H9 (cell line): ENCODE measurements around the gene FUT4. TPM values are rescaled to one million over a fixed set of nuclear protein-coding genes. Genes with fewer than 3 reads are reported as not detected.

ENCODE experiments used
- DNase-seq: peaks from one replicate; pipeline ENCODE4 v3.0.0-alpha.2; 2017
- H2AFZ ChIP-seq: one replicate; pipeline ENCODE4 v1.6.1; 2013; ENCODE audit warnings: mild to moderate bottlenecking, low read length, control low read depth, moderate library complexity
- H2AK5ac ChIP-seq: 2 replicates; pipeline ENCODE4 v1.6.1; 2013; ENCODE audit warnings: low read length, control low read depth, mixed read lengths; ENCODE audit not compliant: insufficient read length
- H2BK120ac ChIP-seq: one replicate; pipeline ENCODE4 v1.6.1; 2013; ENCODE audit warnings: low read depth, mild to moderate bottlenecking, low read length, control low read depth, inconsistent platforms; ENCODE audit not compliant: poor library complexity, severe bottlenecking
- H2BK12ac ChIP-seq: 2 replicates; pipeline ENCODE4 v1.6.1; 2013; ENCODE audit warnings: low read length, control low read depth, mixed read lengths, low read depth; ENCODE audit not compliant: insufficient read length
- H2BK15ac ChIP-seq: 2 replicates; pipeline ENCODE4 v1.6.1; 2013; ENCODE audit warnings: low read depth, low read length, control low read depth
- H2BK20ac ChIP-seq: one replicate; pipeline ENCODE4 v1.6.1; 2013; ENCODE audit warnings: low read depth, mild to moderate bottlenecking, low read length, control low read depth, inconsistent platforms; ENCODE audit not compliant: poor library complexity, severe bottlenecking
- H2BK5ac ChIP-seq: 2 replicates; pipeline ENCODE4 v1.6.1; 2013; ENCODE audit warnings: low read length, control low read depth, mixed read lengths; ENCODE audit not compliant: insufficient read length
- H3K14ac ChIP-seq: 2 replicates; pipeline ENCODE4 v1.6.1; 2013; ENCODE audit warnings: low read length, control low read depth; ENCODE audit not compliant: insufficient read depth
- H3K18ac ChIP-seq: 2 replicates; pipeline ENCODE4 v1.6.1; 2013; ENCODE audit warnings: low read depth, mild to moderate bottlenecking, mixed read lengths, low read length, control low read depth; ENCODE audit not compliant: insufficient read length
- H3K23ac ChIP-seq: 2 replicates; pipeline ENCODE4 v1.6.1; 2013; ENCODE audit warnings: low read length, control low read depth, mixed read lengths, low read depth; ENCODE audit not compliant: insufficient read length
- H3K23me2 ChIP-seq: 2 replicates; pipeline ENCODE4 v1.6.1; 2013; ENCODE audit warnings: low read depth, mild to moderate bottlenecking, mixed read lengths, low read length, control low read depth; ENCODE audit not compliant: insufficient read length, poor library complexity, severe bottlenecking
- H3K27ac ChIP-seq: 2 replicates; pipeline ENCODE4 v1.5.1; 2013; ENCODE audit warnings: low read length, control low read depth, mixed read lengths, low read depth; ENCODE audit not compliant: insufficient read length
- H3K27me3 ChIP-seq: 2 replicates; pipeline ENCODE4 v1.6.1; 2013; ENCODE audit warnings: low read length, control low read depth, inconsistent platforms; ENCODE audit not compliant: insufficient read depth
- H3K4ac ChIP-seq: 2 replicates; pipeline ENCODE4 v1.6.1; 2013; ENCODE audit warnings: low read depth, mild to moderate bottlenecking, control low read depth, inconsistent platforms, low read length, moderate library complexity
- H3K4me1 ChIP-seq: 2 replicates; pipeline ENCODE4 v1.6.1; 2013; ENCODE audit warnings: low read length, control low read depth, inconsistent platforms; ENCODE audit not compliant: insufficient read depth
- H3K4me2 ChIP-seq: 2 replicates; pipeline ENCODE4 v1.6.1; 2013; ENCODE audit warnings: low read length, control low read depth, mixed read lengths; ENCODE audit not compliant: insufficient read length, insufficient read depth
- H3K56ac ChIP-seq: 2 replicates; pipeline ENCODE4 v1.6.1; 2013; ENCODE audit warnings: low read depth, mild to moderate bottlenecking, mixed read lengths, low read length, control low read depth; ENCODE audit not compliant: insufficient read length
- H3K79me1 ChIP-seq: 2 replicates; pipeline ENCODE4 v1.6.1; 2013; ENCODE audit warnings: low read depth, mild to moderate bottlenecking, moderate library complexity, low read length, control low read depth, inconsistent platforms; ENCODE audit not compliant: insufficient read depth, poor library complexity, severe bottlenecking
- H3K79me2 ChIP-seq: 2 replicates; pipeline ENCODE4 v1.6.1; 2013; ENCODE audit warnings: low read length, control low read depth, inconsistent platforms; ENCODE audit not compliant: insufficient read depth
- H3K9ac ChIP-seq: 2 replicates; pipeline ENCODE4 v1.6.1; 2013; ENCODE audit warnings: low read length, control low read depth, mixed read lengths; ENCODE audit not compliant: insufficient read length; ENCODE audit errors: extremely low read depth
- H3K9me3 ChIP-seq: one replicate; pipeline ENCODE4 v1.6.1; 2013; ENCODE audit warnings: low read depth, low read length, inconsistent platforms; ENCODE audit not compliant: control insufficient read depth
- H3T11ph ChIP-seq: one replicate; pipeline ENCODE4 v1.6.1; 2013; ENCODE audit warnings: mild to moderate bottlenecking, low read length, control low read depth, inconsistent platforms
- H4K20me1 ChIP-seq: one replicate; pipeline ENCODE4 v1.6.1; 2013; ENCODE audit not compliant: control insufficient read depth, insufficient read length, insufficient read depth
- H4K5ac ChIP-seq: 2 replicates; pipeline ENCODE4 v1.6.1; 2013; ENCODE audit warnings: low read depth, mild to moderate bottlenecking, mixed read lengths, low read length, control low read depth; ENCODE audit not compliant: insufficient read length
- H4K8ac ChIP-seq: replicated peaks from 2 replicates; pipeline ENCODE4 v1.6.1; 2013; ENCODE audit warnings: low read length, control low read depth, mixed read lengths, low read depth; ENCODE audit not compliant: insufficient read length
- H4K91ac ChIP-seq: 2 replicates; pipeline ENCODE4 v1.6.1; 2013; ENCODE audit warnings: low read depth, mild to moderate bottlenecking, moderate library complexity, mixed read lengths, low read length, control low read depth; ENCODE audit not compliant: insufficient read length
- H3K27ac Mint-ChIP-seq, 3 experiments: 2 replicates in 2 of 3; 3 replicates in 1 of 3; pipeline ENCODE4 v1.8.0; 2020 to 2021; ENCODE audit warnings: mixed read lengths in 3 of 3, mild to moderate bottlenecking in 1 of 3, moderate library complexity in 1 of 3
- H3K27me3 Mint-ChIP-seq: 2 replicates; pipeline ENCODE4 v1.8.0; 2021; ENCODE audit warnings: low read depth, mild to moderate bottlenecking, moderate library complexity, mixed read lengths
- H3K36me3 Mint-ChIP-seq, 3 experiments: 2 replicates in 2 of 3; 3 replicates in 1 of 3; pipeline ENCODE4 v1.8.0; 2020 to 2021; ENCODE audit warnings: low read depth in 3 of 3, mixed read lengths in 3 of 3; ENCODE audit not compliant: insufficient read depth in 1 of 3
- H3K4me1 Mint-ChIP-seq, 2 experiments: 2 replicates each; pipeline ENCODE4 v1.8.0; 2020; ENCODE audit warnings: mixed read lengths in 2 of 2
- H3K4me3 Mint-ChIP-seq, 2 experiments: 2 replicates in 1 of 2; 3 replicates in 1 of 2; pipeline ENCODE4 v1.8.0; 2020 to 2021; ENCODE audit warnings: mild to moderate bottlenecking in 2 of 2, mixed read lengths in 2 of 2, moderate library complexity in 1 of 2
- H3K9me3 Mint-ChIP-seq, 2 experiments: 2 replicates in 1 of 2; 3 replicates in 1 of 2; pipeline ENCODE4 v1.8.0; 2020; ENCODE audit warnings: mild to moderate bottlenecking in 2 of 2, mixed read lengths in 2 of 2, moderate library complexity in 1 of 2
- WGBS: extraction: QIAGEN DNeasy Blood & Tissue Kit; methylation state at CpG from one replicate; pipeline ENCODE4 v1.1.7; 2013; ENCODE audit warnings: missing lambda C conversion rate, low lambda C conversion rate, mixed read lengths; ENCODE audit not compliant: insufficient read length; ENCODE audit errors: extremely low coverage; 5-methylcytosine and 5-hydroxymethylcytosine counted together
- total RNA-seq: library from RNA; stranded (reverse); gene quantifications from 2 replicates; pipeline ENCODE4 v1.2.1, GENCODE V29; 2021
- TF ChIP-seq, protein P1 (sequence below): fragments of 200-600 bp; sonication (generic); conservative IDR thresholded peaks from 3 replicates; pipeline ENCODE4 v1.8.0; 2021; ENCODE audit warnings: antibody characterized with exemption, mild to moderate bottlenecking

FUT4 gene
- total RNA-seq, 1 experiment from 2014 or later = 5.3 TPM

- Histone ChIP-seq H3K14ac (no peak overlapping the region), H3K79me2 (no peaks in the 10 kb centered on the region), H3K79me1 (no peaks in the 10 kb centered on the region), H3K4me2 (no peak overlapping the region), H4K20me1 (no peaks in the 10 kb centered on the region), H2BK120ac (no peak overlapping the region), H4K5ac (no peak overlapping the region), H2AK5ac (no peak overlapping the region), H3K56ac (no peak overlapping the region), H3T11ph (no peak overlapping the region), H2BK20ac (no peak overlapping the region), H3K9ac (no peak overlapping the region), H4K8ac (no peak overlapping the region), H3K27me3 (no peaks in the 10 kb centered on the region), H3K27ac (no peak overlapping the region), H3K23ac (no peak overlapping the region), H2BK5ac (no peak overlapping the region), H3K18ac (no peak overlapping the region), H2BK15ac (no peak overlapping the region), H2AFZ (no peak overlapping the region), H3K23me2 (no peaks in the 10 kb centered on the region), H3K4ac (no peak overlapping the region), H4K91ac (no peak overlapping the region), H3K9me3 (no peaks in the 10 kb centered on the region), H2BK12ac (no peak overlapping the region), H3K4me1 (no peaks in the 10 kb centered on the region)
- H3K9me3 Mint-ChIP-seq = no peaks in the 10 kb centered on the region
- H3K27ac Mint-ChIP-seq = no peak overlapping the region
- no peaks in the 10 kb centered on the region for H3K27me3 Mint-ChIP-seq
- H3K36me3 Mint-ChIP-seq = no peaks in the 10 kb centered on the region
- DNase-seq = no peak
- TF ChIP-seq, protein P1, sequence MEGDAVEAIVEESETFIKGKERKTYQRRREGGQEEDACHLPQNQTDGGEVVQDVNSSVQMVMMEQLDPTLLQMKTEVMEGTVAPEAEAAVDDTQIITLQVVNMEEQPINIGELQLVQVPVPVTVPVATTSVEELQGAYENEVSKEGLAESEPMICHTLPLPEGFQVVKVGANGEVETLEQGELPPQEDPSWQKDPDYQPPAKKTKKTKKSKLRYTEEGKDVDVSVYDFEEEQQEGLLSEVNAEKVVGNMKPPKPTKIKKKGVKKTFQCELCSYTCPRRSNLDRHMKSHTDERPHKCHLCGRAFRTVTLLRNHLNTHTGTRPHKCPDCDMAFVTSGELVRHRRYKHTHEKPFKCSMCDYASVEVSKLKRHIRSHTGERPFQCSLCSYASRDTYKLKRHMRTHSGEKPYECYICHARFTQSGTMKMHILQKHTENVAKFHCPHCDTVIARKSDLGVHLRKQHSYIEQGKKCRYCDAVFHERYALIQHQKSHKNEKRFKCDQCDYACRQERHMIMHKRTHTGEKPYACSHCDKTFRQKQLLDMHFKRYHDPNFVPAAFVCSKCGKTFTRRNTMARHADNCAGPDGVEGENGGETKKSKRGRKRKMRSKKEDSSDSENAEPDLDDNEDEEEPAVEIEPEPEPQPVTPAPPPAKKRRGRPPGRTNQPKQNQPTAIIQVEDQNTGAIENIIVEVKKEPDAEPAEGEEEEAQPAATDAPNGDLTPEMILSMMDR = no peak
- peaks cover 6 to 8% of the 10 kb centered on the region in 2 experiments for H3K4me1 Mint-ChIP-seq
- H3K4me3 Mint-ChIP-seq = no peak overlapping the region
- no CpG with 5 or more reads among the region's 4 CpGs for WGBS
Observed at GRCh38 chr11:94558932-94559331, 15.2 kb downstream of the FUT4 start.
